K562 (cell line): ENCODE results near the gene HOXA11.

Experiments
- DPF2 ChIP-seq: fragments of 450-650 bp; IDR thresholded peaks from 2 replicates; pipeline ENCODE4 v1.6.1; 2016
- ELK1 ChIP-seq: sonication (generic); formaldehyde crosslinking; IDR thresholded peaks from 2 replicates; pipeline ENCODE4 v1.8.1; 2022; ENCODE audit warnings: missing genetic modification reagents
- FOXK1 ChIP-seq: sonication (generic); formaldehyde crosslinking; IDR thresholded peaks from 2 replicates; pipeline ENCODE4 v1.8.0; 2022; ENCODE audit warnings: missing genetic modification reagents, mild to moderate bottlenecking, borderline replicate concordance
- HES1 ChIP-seq: fragments of 450-650 bp; IDR thresholded peaks from 2 replicates; pipeline ENCODE4 v1.6.1; 2016; ENCODE audit warnings: low read depth, mild to moderate bottlenecking, moderate library complexity
- NCOA6 ChIP-seq: fragments of 450-650 bp; IDR thresholded peaks from 2 replicates; pipeline ENCODE4 v1.6.1; 2017; ENCODE audit warnings: mild to moderate bottlenecking
- NRF1 ChIP-seq, 2 experiments: fragments of 450-650 bp; IDR thresholded peaks in 1 of 2; conservative IDR thresholded peaks in 1 of 2; 2 replicates each; pipeline ENCODE4 v1.6.1; 2014; ENCODE audit warnings: mild to moderate bottlenecking in 2 of 2
- POLR2A ChIP-seq: fragments of 450-650 bp; conservative IDR thresholded peaks from 2 replicates; pipeline ENCODE4 v1.6.1; 2016
- TSHZ1 ChIP-seq: fragments of 250-450 bp; sonication (Bioruptor Pico); IDR thresholded peaks from 2 replicates; pipeline ENCODE4 v1.4.0; 2020; ENCODE audit warnings: mild to moderate bottlenecking, moderate library complexity
- ZFP1 ChIP-seq: fragments of 450-650 bp; formaldehyde crosslinking; IDR thresholded peaks from 2 replicates; pipeline ENCODE4 v1.4.0; 2020; ENCODE audit warnings: mild to moderate bottlenecking, mixed read lengths
- ZNF217 ChIP-seq: sonication (generic); formaldehyde crosslinking; IDR thresholded peaks from 2 replicates; pipeline ENCODE4 v1.8.0; 2022; ENCODE audit warnings: mild to moderate bottlenecking, missing genetic modification reagents
- ZNF263 ChIP-seq: sonication (generic); formaldehyde crosslinking; IDR thresholded peaks from 2 replicates; pipeline ENCODE4 v1.8.0; 2022; ENCODE audit warnings: mild to moderate bottlenecking, missing genetic modification reagents, borderline replicate concordance

GRCh38 chr7:27207348-27207985 lies 22.4 kb upstream of the HOXA11 start:
- TF ChIP-seq TSHZ1 (no peak), POLR2A (no peak), ZNF263 (CRISPR knock-in tag) (no peak), NRF1 (conservative IDR thresholded peaks at IDR 0.05 in 1 of 2, IDR thresholded peaks at IDR 0.05 in 1 of 2) (no peak), ELK1 (no peak), FOXK1 (CRISPR knock-in tag) (no peak), NCOA6 (no peak), ZFP1 (no peak), ZNF217 (no peak), DPF2 (no peak), HES1 (no peak)
